HG02840 (cell line): ENCODE measurements around the gene CHMP1A.
"Not testable (repeated sequence)": the region's sequence is repeated elsewhere in the genome, so short reads cannot be mapped to it uniquely, and the experiment has no call there.

Experiments used
- ATAC-seq: cut with Tn5 transposase; IDR thresholded peaks from one replicate; pipeline ENCODE4 v1.9.1; 2021; ENCODE audit warnings: mild to moderate bottlenecking, moderate library complexity, moderate number of reproducible peaks; ENCODE audit not compliant: unreplicated experiment, low FRiP score

CHMP1A gene

GRCh38 chr16:89661215-89661614, 3.7 kb upstream of the CHMP1A start:
- ATAC-seq, result no peak

GRCh38 chr16:89660146-89660545, 2.6 kb upstream of the CHMP1A start:
- no peak for ATAC-seq

- ATAC-seq, result no peak
Measured at GRCh38 chr16:89658221-89658879, 842 bp upstream of the CHMP1A start.

GRCh38 chr16:89656435-89657121, 930 bp downstream of the CHMP1A start:
- no peak for ATAC-seq

GRCh38 chr16:89655062-89655643, 2.4 kb downstream of the CHMP1A start:
- ATAC-seq, result no peak

GRCh38 chr16:89653656-89654295, 3.7 kb downstream of the CHMP1A start:
- no peak for ATAC-seq

- no peak for ATAC-seq
Measured at GRCh38 chr16:89651584-89651983, 5.9 kb downstream of the CHMP1A start.

GRCh38 chr16:89646906-89647305, 10.6 kb downstream of the CHMP1A start:
- ATAC-seq, result no peak

GRCh38 chr16:89646270-89646669, 11.2 kb downstream of the CHMP1A start:
- no peak for ATAC-seq

GRCh38 chr16:89645122-89645521, 12.4 kb downstream of the CHMP1A start:
- ATAC-seq, result no peak

- ATAC-seq, result no peak
Measured at GRCh38 chr16:89643769-89644300, 13.7 kb downstream of the CHMP1A start.

- ATAC-seq, result no peak
Measured at GRCh38 chr16:89642574-89642973, 14.9 kb downstream of the CHMP1A start.

- ATAC-seq, result no peak
Measured at GRCh38 chr16:89641458-89642119, 15.9 kb downstream of the CHMP1A start.

- ATAC-seq, result no peak
Measured at GRCh38 chr16:89639385-89639784, 18.1 kb downstream of the CHMP1A start.

GRCh38 chr16:89638455-89638854, 19.1 kb downstream of the CHMP1A start:
- ATAC-seq, result no peak

- ATAC-seq, result no peak
Measured at GRCh38 chr16:89637379-89637778, 20.1 kb downstream of the CHMP1A start.

- no peak for ATAC-seq
Measured at GRCh38 chr16:89636663-89637062, 20.8 kb downstream of the CHMP1A start.

GRCh38 chr16:89634463-89635385, 22.8 kb downstream of the CHMP1A start:
- not testable (repeated sequence) for ATAC-seq

GRCh38 chr16:89633064-89633631, 24.4 kb downstream of the CHMP1A start:
- no peak for ATAC-seq
